ENCODE data around the gene PCSK5. TPM values are rescaled to one million over a fixed set of nuclear protein-coding genes. Genes with fewer than 3 reads are reported as not detected.

Gene PCSK5
- total RNA-seq, 1 experiment from 2014 or later = 0.17 TPM

GRCh38 chr9:76336027-76336426 is 445.6 kb downstream of the PCSK5 start:
- H3K4me3 ChIP-seq (ENCODE audit: low read depth, low read length, poor library complexity, severe bottlenecking) = no peak overlapping the region
- CTCF ChIA-PET = no interaction called here
- POLR2A ChIA-PET (ENCODE audit: low non-redundant PET) = no interaction called here
- no peak overlapping the region for H3K27ac ChIP-seq (ENCODE audit: low read depth, low read length, poor library complexity, severe bottlenecking)
- H3K9me3 ChIP-seq (ENCODE audit: low read depth, low read length, poor library complexity, severe bottlenecking) = no peaks in the 10 kb centered on the region
- no TSS peak for BruUV-seq (replicated peaks)
- peaks cover 4% of the 10 kb centered on the region for H3K27me3 ChIP-seq (replicated peaks; ENCODE audit: insufficient read depth, low read depth, low read length, poor library complexity)
- no peaks in the 10 kb centered on the region for H3K36me3 ChIP-seq (ENCODE audit: insufficient read depth, low read length, poor library complexity, severe bottlenecking)
- TF ChIP-seq EZH2 (IDR thresholded peaks at IDR 0.05; ENCODE audit: borderline replicate concordance, low read depth, low read length, poor library complexity, severe bottlenecking) (no peak), CTCF (conservative IDR thresholded peaks at IDR 0.05; ENCODE audit: low read depth, low read length) (no peak)
- intact Hi-C loops (cut with micrococcal nuclease; ENCODE audit: unreplicated experiment) = no loop called here
- no peaks in the 10 kb centered on the region for H3K4me1 ChIP-seq (ENCODE audit: insufficient read depth, low read length, poor library complexity, severe bottlenecking)
- DNase-seq (ENCODE audit: low spot score) = no peak

- BruUV-seq (replicated peaks) = no TSS peak
- no peaks in the 10 kb centered on the region for H3K36me3 ChIP-seq (ENCODE audit: insufficient read depth, low read length, poor library complexity, severe bottlenecking)
- intact Hi-C loops (cut with micrococcal nuclease; ENCODE audit: unreplicated experiment) = no loop called here
- H3K4me3 ChIP-seq (ENCODE audit: low read depth, low read length, poor library complexity, severe bottlenecking) = no peak overlapping the region
- TF ChIP-seq EZH2 (IDR thresholded peaks at IDR 0.05; ENCODE audit: borderline replicate concordance, low read depth, low read length, poor library complexity, severe bottlenecking) = no peak
- TF ChIP-seq CTCF (conservative IDR thresholded peaks at IDR 0.05; ENCODE audit: low read depth, low read length) = no peak
- DNase-seq (ENCODE audit: low spot score) = no peak
- no peaks in the 10 kb centered on the region for H3K4me1 ChIP-seq (ENCODE audit: insufficient read depth, low read length, poor library complexity, severe bottlenecking)
- no peaks in the 10 kb centered on the region for H3K9me3 ChIP-seq (ENCODE audit: low read depth, low read length, poor library complexity, severe bottlenecking)
- ChIA-PET CTCF (no interaction called here), POLR2A (ENCODE audit: low non-redundant PET) (no interaction called here)
- peaks cover 4% of the 10 kb centered on the region for H3K27me3 ChIP-seq (replicated peaks; ENCODE audit: insufficient read depth, low read depth, low read length, poor library complexity)
- no peak overlapping the region for H3K27ac ChIP-seq (ENCODE audit: low read depth, low read length, poor library complexity, severe bottlenecking)
These were observed 447.9 kb downstream of the PCSK5 start for GRCh38 chr9:76338418-76338817.

GRCh38 chr9:76341616-76342015 is 451.1 kb downstream of the PCSK5 start:
- Histone ChIP-seq H3K27ac (ENCODE audit: low read depth, low read length, poor library complexity, severe bottlenecking) (no peak overlapping the region), H3K27me3 (replicated peaks; ENCODE audit: insufficient read depth, low read depth, low read length, poor library complexity) (no peaks in the 10 kb centered on the region), H3K4me1 (ENCODE audit: insufficient read depth, low read length, poor library complexity, severe bottlenecking) (no peaks in the 10 kb centered on the region), H3K9me3 (ENCODE audit: low read depth, low read length, poor library complexity, severe bottlenecking) (no peaks in the 10 kb centered on the region), H3K4me3 (ENCODE audit: low read depth, low read length, poor library complexity, severe bottlenecking) (no peak overlapping the region), H3K36me3 (ENCODE audit: insufficient read depth, low read length, poor library complexity, severe bottlenecking) (no peaks in the 10 kb centered on the region)
- no peak for DNase-seq (ENCODE audit: low spot score)
- CTCF ChIA-PET = no interaction called here
- TF ChIP-seq EZH2 (IDR thresholded peaks at IDR 0.05; ENCODE audit: borderline replicate concordance, low read depth, low read length, poor library complexity, severe bottlenecking) (no peak), CTCF (conservative IDR thresholded peaks at IDR 0.05; ENCODE audit: low read depth, low read length) (no peak)
- BruUV-seq (replicated peaks) = no TSS peak
- POLR2A ChIA-PET (ENCODE audit: low non-redundant PET) = no interaction called here
- intact Hi-C loops (cut with micrococcal nuclease; ENCODE audit: unreplicated experiment) = no loop called here

All from A673 (cell line).